Measurements from ENCODE around the gene CD200R1L. TPM values are rescaled to one million over a fixed set of nuclear protein-coding genes. Genes with fewer than 3 reads are reported as not detected.

Gene CD200R1L
- total and polyA plus RNA-seq, 9 of the 15 experiments (the other 6 are each of a cell fraction or from before 2014, with no cell fraction given) = not detected

DNA sequence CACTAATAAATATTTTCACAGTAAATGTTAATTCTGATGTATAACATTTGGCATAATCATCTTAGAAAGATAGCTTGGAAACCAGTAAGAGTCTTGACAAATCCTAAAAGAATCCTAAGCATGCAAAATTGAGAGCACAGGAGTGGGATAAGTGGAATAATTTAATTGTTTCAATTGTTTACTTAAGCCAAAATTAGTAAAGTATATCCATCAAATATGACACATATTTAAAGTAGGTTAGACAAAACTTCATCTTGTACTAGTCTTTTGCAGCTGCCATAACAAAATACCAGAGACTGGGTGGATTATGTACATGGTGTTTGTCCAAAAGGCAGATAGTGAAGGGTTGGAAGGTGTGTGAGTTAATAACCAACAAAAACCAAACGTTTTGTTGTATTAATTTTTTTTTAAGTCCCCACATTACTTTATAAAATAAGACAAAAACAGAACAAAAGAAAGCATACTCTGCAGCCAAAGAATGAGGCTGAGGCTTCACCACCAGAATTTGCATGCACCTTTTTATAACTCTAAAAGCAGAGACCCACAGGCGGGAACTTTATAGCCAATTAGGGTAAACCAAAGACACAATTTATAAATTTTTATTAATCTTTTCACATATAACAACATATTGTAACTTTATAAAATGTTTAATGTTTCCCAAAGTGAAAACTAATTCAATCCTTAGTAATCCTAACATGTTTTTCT, 41.9 kb upstream of the CD200R1L start:
- H3K4me3 ChIP-seq = no peak overlapping the region
- TF ChIP-seq ZNF24 (IDR thresholded peaks at IDR 0.05) = no peak
- TF ChIP-seq ELF4 (CRISPR knock-in tag; IDR thresholded peaks at IDR 0.05) = no peak
- no peak for TF ChIP-seq DLX4 (CRISPR knock-in tag; IDR thresholded peaks at IDR 0.05)
- no peak for TF ChIP-seq ZNF23 (CRISPR knock-in tag; IDR thresholded peaks at IDR 0.05)
- no peaks in the 10 kb centered on the region for H3K36me3 ChIP-seq (ENCODE audit: control insufficient read depth, insufficient read depth, low read length)
- POLR2A ChIA-PET = no interaction called here
- CTCF ChIA-PET (ENCODE audit: low intra/inter-chr PET ratio) = no interaction called here
- no peak overlapping the region for H3K9ac ChIP-seq (ENCODE audit: insufficient read depth in 1 of 2, low read depth in 2 of 2, low read length in 2 of 2)
- DNase-seq (ENCODE audit: extremely low read depth in 1 of 4, low spot score in 3 of 4) = no peak
- intact Hi-C loops (cut with micrococcal nuclease) (no loop called here), in situ Hi-C loops (cut with MboI) (no loop called here)
- H3K9me1 ChIP-seq (ENCODE audit: control insufficient read depth, insufficient read depth, low read length) = no peaks in the 10 kb centered on the region
- H3K4me1 ChIP-seq (replicated peaks in 1 of 2; ENCODE audit: control insufficient read depth in 2 of 2, insufficient read depth in 2 of 2, low read length in 2 of 2) = no peaks in the 10 kb centered on the region
- H3K27me3 ChIP-seq (ENCODE audit: control insufficient read depth in 2 of 2, insufficient read depth in 2 of 2, low read length in 2 of 2) = no peaks in the 10 kb centered on the region
- no TSS peak for BruUV-seq (replicated peaks)
- H4K20me1 ChIP-seq (replicated peaks; ENCODE audit: control insufficient read depth, insufficient read depth, low read length) = no peaks in the 10 kb centered on the region
- no peak overlapping the region for H3K4me2 ChIP-seq (ENCODE audit: insufficient read depth, low read length)
- H3K27ac ChIP-seq (ENCODE audit: extremely low read depth, low read depth, low read length) = no peak overlapping the region
- H3K79me2 ChIP-seq (ENCODE audit: control insufficient read depth, insufficient read depth, low read length) = no peaks in the 10 kb centered on the region
- ATAC-seq = no peak
- no peaks in the 10 kb centered on the region for H3K9me3 ChIP-seq (replicated peaks; ENCODE audit: control insufficient read depth, insufficient read depth, low read depth, low read length)
- 25% methylated on average over 2 of the region's 2 CpGs for WGBS (ENCODE audit: insufficient coverage, low coverage, missing lambda C conversion rate)
- no peak for FAIRE-seq
- no peak overlapping the region for H2AFZ ChIP-seq (ENCODE audit: low read depth, low read length)

DNA sequence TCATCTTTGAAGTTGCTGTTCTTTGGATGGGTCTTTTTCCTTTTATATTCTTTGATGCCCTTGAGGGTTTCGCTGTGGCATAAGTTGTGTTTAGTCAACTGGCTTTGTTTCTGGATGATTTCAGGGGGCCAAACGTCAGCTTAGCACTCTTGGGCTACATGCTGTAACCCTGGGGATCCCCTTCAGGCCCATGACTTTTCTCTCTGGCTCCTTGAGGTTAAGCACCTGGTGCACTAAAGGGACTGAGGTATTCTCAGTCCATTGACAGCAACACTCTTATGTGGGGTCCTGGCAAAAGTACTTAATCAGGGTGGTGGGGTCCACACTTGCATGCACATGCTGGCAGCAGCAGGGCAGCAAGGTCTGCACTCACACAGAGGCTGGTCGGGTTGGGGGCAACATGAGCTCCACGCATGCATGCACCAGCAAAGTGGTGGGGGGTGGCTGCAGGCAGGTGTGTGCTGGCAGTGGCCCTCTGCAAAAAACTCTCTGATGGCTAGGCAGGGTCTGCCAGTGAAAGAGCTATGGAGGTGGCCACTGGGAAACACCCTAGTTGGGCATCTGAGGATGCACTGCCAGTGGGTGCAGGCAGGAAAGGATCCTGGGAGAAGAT, 38.1 kb upstream of the CD200R1L start:
- TF ChIP-seq ZNF23 (CRISPR knock-in tag; IDR thresholded peaks at IDR 0.05) (no peak), NKRF (IDR thresholded peaks at IDR 0.05; ENCODE audit: borderline replicate concordance) (no peak), OTX1 (CRISPR knock-in tag; IDR thresholded peaks at IDR 0.05) (no peak), HIVEP1 (CRISPR knock-in tag; IDR thresholded peaks at IDR 0.05) (no peak), XRCC4 (IDR thresholded peaks at IDR 0.05; ENCODE audit: extremely low read depth, insufficient read depth, insufficient read length) (no peak), POLR3A (IDR thresholded peaks at IDR 0.05; ENCODE audit: borderline replicate concordance, extremely low read depth, insufficient read depth, insufficient read length) (no peak), HDAC3 (IDR thresholded peaks at IDR 0.05; ENCODE audit: borderline replicate concordance, partially characterized antibody) (no peak)
- ATAC-seq (no peak), DNase-seq (ENCODE audit: extremely low read depth in 1 of 4, low spot score in 3 of 4) (no peak), FAIRE-seq (no peak)
- Histone ChIP-seq H4K20me1 (replicated peaks; ENCODE audit: control insufficient read depth, insufficient read depth, low read length) (no peaks in the 10 kb centered on the region), H3K4me3 (no peak overlapping the region), H3K79me2 (ENCODE audit: control insufficient read depth, insufficient read depth, low read length) (no peaks in the 10 kb centered on the region), H3K27me3 (ENCODE audit: control insufficient read depth in 2 of 2, insufficient read depth in 2 of 2, low read length in 2 of 2) (no peaks in the 10 kb centered on the region), H2AFZ (ENCODE audit: low read depth, low read length) (no peak overlapping the region), H3K36me3 (ENCODE audit: control insufficient read depth, insufficient read depth, low read length) (no peaks in the 10 kb centered on the region), H3K4me2 (ENCODE audit: insufficient read depth, low read length) (no peak overlapping the region), H3K4me1 (replicated peaks in 1 of 2; ENCODE audit: control insufficient read depth in 2 of 2, insufficient read depth in 2 of 2, low read length in 2 of 2) (no peaks in the 10 kb centered on the region), H3K9ac (ENCODE audit: insufficient read depth in 1 of 2, low read depth in 2 of 2, low read length in 2 of 2) (no peak overlapping the region), H3K9me1 (ENCODE audit: control insufficient read depth, insufficient read depth, low read length) (no peaks in the 10 kb centered on the region), H3K27ac (ENCODE audit: extremely low read depth, low read depth, low read length) (no peak overlapping the region), H3K9me3 (replicated peaks; ENCODE audit: control insufficient read depth, insufficient read depth, low read depth, low read length) (no peaks in the 10 kb centered on the region)
- no TSS peak for BruUV-seq (replicated peaks)
- ChIA-PET CTCF (ENCODE audit: low intra/inter-chr PET ratio) (no interaction called here), POLR2A (no interaction called here)
- in situ Hi-C loops (cut with MboI) = no loop called here
- 21% methylated on average over 4 of the region's 4 CpGs for WGBS (ENCODE audit: insufficient coverage, low coverage, missing lambda C conversion rate)
- intact Hi-C loops (cut with micrococcal nuclease) = no loop called here
